ENCODE data around the gene CDK3. TPM values are rescaled to one million over a fixed set of nuclear protein-coding genes. Genes with fewer than 3 reads are reported as not detected.
A peak's percentile ranks its signal among the peaks of the same experiment; 100 is the strongest.
"Not testable (repeated sequence)": the region's sequence is repeated elsewhere in the genome, so short reads cannot be mapped to it uniquely, and the experiment has no call there.

The CDK3 gene
- total RNA-seq (2014; rRNA removed; shearing (Covaris generic)) = 2.1 and 3.5 TPM in 2 replicates
- 1.2 and 2.4 TPM in 2 replicates for polyA plus RNA-seq (2015; cell fraction: cytosol; rRNA removed)
- polyA plus RNA-seq (2015; cell fraction: nucleus; rRNA removed) = 22.1 and 27.4 TPM in 2 replicates

- no peak for DNase-seq (ENCODE audit: low read depth)
Measured at GRCh38 chr17:76000755-76001521, at the start of gene CDK3. TSS of gene CDK3 (plus strand) at chr17:76000855. CDS start at chr17:76001426, 571 bp downstream.

DNA sequence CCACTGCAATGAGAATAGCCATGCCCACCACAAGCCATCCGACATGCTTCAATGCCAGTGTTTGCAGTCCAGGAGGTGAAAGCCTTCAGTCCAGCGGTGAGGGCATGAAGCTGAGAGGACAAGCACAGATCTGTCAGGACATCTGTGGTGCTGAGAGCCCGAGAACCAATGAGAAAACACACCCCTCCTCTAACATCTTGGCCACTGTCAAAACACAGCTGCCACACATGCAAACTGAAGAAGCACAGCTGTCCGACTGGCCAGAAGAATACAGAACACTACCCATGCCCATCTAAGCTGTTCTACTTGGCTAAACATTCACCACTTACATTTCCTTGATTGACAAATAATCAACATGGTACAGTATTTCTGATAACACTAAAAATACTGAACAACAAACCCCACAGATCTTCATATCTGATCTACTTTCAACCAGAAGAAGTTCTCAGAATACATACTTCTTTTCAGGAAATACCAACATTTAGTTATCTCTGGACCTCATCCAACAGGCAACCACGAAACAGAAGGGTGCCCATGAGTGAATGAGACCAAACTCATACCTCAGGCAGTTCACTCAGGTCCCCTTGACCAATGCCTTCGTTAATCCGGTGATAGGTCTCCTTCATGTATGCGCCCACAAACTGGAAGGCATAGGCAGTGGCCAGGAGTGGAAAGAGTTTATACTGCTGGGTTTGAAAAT is 49.6 kb upstream of the CDK3 start:
- no peak for DNase-seq (ENCODE audit: low read depth)

DNA sequence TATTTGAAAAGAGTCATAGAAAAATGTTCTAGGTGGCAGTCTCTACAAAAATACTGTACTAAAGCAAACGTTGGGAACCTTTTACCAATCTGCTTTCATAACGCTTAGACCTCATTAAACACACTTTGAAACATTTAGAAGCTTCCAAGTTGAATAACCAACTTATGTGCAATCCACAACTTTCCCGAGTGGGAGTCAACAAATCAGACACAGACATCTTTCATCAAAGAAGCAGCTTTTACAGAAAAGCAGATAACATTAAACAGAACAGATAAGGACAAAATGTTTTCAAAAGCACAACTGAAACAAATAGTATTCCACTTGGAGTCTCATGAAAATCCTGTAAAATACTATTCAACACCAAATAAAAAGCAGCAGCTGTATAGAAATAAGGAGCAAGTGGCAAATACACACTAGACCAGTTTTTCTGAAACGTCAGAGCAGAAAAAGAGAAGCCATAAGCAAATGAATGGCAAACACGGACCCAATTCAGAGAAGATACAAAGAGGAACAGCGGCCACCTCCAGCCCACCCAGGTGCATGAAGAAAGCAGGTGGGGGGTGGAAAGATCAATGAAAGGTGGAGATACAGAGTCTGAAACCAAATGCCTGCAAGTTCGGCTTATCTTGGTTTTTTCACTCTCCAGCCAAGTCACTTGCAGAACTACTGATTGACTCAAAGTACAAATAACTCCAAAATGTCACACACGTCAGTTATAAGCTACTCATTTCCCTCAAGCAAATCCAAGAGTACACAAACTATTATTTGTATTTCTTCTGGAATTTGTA is 41.4 kb upstream of the CDK3 start:
- no peak for DNase-seq (ENCODE audit: low read depth)

GRCh38 chr17:75959839-75960511 is 40.7 kb upstream of the CDK3 start:
- DNase-seq (ENCODE audit: low read depth) = no peak

DNA sequence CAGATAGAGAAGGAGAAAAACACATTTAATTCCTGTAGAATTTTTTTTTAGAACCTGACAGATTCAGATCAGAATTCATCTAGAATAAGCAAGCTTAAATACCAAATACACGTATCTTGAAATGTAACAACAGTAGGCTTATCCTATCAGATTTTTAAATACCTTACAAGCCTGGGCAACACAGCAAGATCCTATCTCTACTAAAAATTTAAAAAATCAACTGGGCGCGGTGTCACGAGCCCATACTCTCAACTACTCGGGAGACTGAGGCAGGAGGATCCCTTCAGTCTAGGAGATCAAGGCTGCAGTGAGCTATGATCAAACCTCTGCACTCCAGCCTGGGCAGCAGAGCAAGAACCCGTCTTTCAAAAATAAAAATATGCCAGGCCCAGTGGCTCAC is 35.2 kb upstream of the CDK3 start:
- DNase-seq (ENCODE audit: low read depth) = no peak

- DNase-seq (ENCODE audit: low read depth) = not testable (repeated sequence)
Measured at GRCh38 chr17:75969044-75969443, 31.6 kb upstream of the CDK3 start.

DNA sequence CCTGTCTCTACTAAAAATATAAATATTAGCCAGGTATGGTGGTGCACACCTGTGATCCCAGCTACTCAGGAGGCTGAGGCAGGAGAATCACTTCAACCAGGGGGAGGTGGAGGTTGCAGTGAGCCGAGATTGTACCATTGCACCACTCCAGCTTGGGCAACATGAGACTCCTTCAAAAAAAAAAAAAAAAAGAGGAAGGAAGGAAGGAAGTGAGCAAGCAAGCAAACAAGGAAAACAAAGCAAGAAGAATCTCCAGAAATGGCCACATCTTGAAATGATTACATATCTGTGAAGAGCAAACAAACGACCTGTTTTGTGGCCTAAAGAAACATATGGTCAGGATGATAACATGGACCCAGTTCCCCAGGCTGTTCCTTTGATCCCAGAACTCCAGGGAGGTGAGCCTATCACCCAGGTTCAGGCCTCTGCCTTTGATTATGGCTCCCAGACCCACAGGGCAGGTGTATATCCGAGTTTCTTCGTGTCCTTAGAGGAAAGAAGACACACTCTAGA is 30.6 kb upstream of the CDK3 start:
- DNase-seq (ENCODE audit: low read depth) = peak; percentile 27

GRCh38 chr17:75970626-75971025 is 30.0 kb upstream of the CDK3 start:
- DNase-seq (ENCODE audit: low read depth) = no peak

- DNase-seq (ENCODE audit: low read depth) = not testable (repeated sequence)
Measured at GRCh38 chr17:75975187-75975586, 25.5 kb upstream of the CDK3 start.

DNA sequence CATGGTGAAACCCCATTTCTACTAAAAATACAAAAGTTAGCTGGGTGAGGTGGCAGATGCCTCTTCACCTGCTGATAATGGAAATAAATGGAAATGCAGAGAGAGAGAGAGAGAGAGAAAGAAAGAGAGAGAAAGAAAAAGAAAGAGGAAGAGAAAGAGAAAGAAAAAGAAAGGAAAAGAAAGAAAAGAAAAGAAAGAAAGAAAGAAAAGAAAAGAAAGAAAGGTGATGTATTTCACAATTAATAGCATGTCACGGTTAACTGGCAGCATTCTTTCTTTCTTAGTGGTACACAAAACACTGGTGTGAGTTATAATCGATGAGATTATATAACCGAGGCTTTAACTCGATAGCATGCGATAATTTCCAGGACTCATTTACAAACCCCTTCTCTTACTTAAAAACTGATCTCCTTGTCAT is 24.9 kb upstream of the CDK3 start:
- DNase-seq (ENCODE audit: low read depth) = no peak

DNA sequence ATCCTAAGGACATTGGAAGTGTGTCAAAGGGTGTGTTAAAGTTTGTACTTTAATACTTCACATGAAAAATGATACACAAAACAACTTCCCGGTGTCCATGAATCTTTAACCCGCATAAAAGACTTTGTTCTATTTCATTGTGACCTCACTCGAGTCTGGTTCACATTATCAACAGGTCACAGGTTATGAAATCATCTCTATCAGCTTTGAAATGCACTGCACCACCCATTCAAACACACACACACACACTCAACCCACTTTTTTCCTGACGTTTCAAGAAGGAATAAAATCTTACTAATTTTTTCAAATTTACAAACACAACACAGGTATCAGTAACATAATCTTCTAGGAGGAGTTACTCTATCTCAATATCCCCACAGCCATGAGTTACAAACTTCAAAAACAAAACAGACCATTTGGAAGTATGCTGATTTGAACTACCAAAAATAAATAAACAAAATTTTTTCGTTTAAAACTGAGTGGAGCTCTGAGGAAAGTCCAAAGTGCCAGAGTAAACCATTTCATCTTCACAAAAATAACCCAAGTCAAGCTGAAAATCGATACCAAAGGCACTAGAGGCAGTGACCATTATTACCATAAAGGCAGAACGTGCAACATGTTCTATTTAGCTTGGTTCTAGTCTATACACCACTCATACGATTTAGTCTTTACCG is 24.3 kb upstream of the CDK3 start:
- no peak for DNase-seq (ENCODE audit: low read depth)

- peak; percentile 97 for DNase-seq (ENCODE audit: low read depth)
Measured at GRCh38 chr17:75978938-75979704, 21.5 kb upstream of the CDK3 start, which contains the start of the genes ACOX1 and TEN1. TSS of gene ACOX1 (minus strand) at chr17:75979166. CDS start at chr17:75979073, 93 bp downstream. TSS of gene TEN1 (plus strand) at chr17:75979240. CDS start at chr17:75986193, 6,953 bp downstream.

DNA sequence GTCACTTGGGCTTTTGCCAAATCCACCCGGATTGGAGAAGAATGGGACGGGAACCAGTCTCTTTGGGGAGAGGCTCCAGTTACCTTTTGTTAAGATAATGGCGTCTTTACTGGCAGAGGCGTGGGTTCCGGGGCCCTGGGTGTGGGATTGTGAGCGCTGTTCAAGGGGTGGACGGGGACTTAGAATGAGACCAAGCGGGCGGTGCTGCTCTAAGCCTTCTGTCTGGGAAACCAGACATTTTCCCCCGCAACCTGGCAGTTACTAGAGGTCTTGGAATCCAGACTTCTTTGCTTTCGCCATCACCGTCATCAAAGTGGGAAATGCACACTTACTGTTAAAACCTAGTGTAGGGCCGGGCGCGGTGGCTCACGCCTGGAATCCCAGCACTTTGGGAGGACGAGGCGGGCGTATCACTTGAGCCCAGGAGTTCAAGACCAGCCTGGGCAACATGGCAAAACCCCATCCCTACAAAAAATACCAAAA is 20.9 kb upstream of the CDK3 start:
- no peak for DNase-seq (ENCODE audit: low read depth)

DNA sequence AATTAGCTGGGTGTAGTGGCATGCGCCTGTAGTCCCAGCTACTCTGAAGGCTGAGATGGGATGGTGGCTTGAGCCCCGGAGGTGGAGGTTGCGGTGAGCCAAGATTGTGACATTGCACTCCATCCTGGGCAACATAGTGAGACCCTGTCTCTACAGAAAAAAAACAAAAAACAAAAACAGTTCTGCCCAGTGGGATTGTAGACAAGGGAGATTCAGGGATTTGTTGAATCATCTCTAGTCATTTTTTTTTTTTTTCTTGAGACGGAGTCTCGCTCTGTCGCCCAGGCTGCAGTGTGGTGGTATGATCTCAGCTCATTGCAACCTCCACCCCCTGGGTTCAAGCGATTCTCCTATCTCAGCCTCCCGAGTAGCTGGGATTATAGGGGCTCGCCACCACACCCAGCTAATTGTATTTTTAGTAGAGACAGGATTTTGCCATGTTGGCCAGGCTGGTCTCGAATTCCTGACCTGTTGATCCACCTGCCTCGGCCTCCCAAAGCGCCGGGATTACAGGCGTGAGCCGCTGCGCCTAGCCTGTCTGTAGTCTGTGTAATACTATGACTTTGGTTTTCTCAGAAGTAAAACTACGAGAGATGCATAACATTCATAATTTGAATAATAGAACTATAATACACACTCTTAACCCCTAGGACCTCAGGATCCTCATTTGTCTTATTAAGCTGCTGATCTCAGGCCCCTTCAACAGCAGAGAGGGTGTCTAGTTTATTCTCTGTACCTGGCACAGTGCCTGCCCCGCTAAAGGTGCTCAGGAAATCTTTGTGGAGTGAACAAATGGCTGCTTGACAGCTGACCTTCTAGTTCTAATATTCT is 20.3 kb upstream of the CDK3 start:
- DNase-seq (ENCODE audit: low read depth) = no peak

- DNase-seq (ENCODE audit: low read depth) = no peak
Measured at GRCh38 chr17:75981019-75981615, 19.5 kb upstream of the CDK3 start.

DNA sequence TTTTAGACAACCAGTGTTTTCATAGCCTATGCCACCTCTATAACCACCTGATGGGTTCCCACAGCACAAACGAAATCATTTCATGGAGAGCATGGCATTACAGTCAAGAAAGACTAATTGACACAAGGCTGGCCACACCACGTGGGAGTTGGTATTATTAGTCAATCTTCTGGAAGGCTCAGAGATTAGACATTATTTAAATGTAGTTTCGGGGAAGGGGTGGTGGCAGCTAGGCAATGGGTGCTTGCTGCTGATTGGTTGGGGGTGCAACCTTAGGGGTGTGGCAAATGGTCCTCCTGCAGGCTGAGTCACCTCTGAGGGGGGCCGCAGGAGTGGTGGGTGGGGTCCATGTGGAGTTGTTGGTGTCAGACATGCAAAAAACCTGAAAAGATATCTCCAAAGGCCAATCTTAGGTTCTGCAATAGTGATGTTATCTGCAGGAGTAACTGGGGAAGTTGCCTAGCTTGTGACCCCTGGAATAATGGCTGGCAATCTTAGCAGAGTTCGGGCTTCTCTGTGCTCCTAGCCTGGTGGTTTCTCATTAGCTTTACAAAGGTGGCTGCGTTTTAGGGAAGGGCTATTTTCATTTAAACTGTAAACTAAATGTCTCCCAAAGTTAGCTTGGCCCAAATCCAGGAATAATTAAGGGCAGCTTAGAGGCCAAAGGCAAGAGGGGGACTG is 17.0 kb upstream of the CDK3 start:
- peak; percentile 28 for DNase-seq (ENCODE audit: low read depth)

DNA sequence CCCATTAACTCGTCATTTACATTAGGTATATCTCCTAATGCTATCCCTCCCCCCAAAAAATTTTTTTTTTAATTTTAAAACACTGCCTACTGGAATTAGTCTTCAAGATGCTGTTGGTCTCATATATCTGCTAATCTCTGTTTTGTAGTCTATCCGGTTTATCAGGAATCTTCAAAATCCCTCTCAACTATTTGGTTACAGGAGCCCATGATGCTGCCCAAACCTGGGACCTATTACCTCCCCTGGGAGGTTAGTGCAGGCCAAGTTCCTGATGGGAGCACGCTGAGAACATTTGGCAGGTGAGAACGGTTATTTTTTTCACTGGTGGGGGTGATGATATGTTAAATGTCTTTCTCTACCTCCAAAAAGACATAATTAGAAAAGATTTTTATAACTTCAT is 14.7 kb upstream of the CDK3 start:
- DNase-seq (ENCODE audit: low read depth) = no peak

Data from HT1080 (cell line).